HG03095 (cell line): Measurements from ENCODE around the gene SLC22A23.

Experiments used
- ATAC-seq: cut with Tn5 transposase; IDR thresholded peaks from one replicate; pipeline ENCODE4 v1.9.1; 2021; ENCODE audit warnings: moderate library complexity; ENCODE audit not compliant: unreplicated experiment

The SLC22A23 gene

DNA sequence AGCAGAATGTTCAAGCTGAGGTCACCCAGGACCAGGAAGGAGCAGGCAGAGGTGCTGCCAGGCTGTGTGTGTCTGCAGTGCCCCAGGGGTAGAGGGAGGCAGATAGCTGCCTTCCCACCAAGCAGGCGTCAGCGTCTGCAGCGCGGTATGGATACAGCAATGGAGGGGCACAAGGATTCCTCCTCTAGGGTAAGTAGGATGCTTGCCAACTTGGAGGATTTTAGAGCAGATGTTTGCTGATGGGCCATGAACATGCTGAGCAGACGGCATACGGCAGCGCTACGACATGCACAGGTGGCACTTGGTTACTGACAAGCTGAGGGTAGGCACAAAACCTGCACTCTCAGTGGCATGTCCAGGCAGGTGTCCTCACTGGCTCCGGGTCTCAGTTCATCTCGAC lies 150.0 kb downstream of the SLC22A23 start:
- ATAC-seq, result no peak

DNA sequence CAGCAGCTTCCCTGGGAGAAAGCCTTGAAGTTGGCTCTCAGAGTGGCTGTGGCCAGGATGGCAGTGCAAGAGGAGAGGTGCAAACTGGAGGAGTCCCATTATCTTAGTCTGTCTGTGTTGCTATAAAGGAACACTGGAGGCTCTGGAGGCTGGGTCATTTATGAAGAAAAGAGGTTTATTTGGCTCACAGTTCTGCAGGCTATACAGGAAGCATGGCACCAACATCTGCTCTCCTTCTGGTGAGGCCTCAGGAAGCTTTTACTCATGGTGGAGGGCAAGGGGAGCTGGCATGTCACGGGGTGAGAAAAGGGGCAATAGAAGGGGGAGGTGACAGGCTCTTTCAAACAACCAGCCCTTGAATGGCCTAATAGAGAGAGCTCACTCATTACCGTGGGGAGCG lies 151.0 kb downstream of the SLC22A23 start:
- no peak for ATAC-seq

- ATAC-seq, result no peak
These were observed 151.7 kb downstream of the SLC22A23 start for GRCh38 chr6:3305216-3305565.

- ATAC-seq, result no peak
These were observed 152.2 kb downstream of the SLC22A23 start for GRCh38 chr6:3304500-3305215.

DNA sequence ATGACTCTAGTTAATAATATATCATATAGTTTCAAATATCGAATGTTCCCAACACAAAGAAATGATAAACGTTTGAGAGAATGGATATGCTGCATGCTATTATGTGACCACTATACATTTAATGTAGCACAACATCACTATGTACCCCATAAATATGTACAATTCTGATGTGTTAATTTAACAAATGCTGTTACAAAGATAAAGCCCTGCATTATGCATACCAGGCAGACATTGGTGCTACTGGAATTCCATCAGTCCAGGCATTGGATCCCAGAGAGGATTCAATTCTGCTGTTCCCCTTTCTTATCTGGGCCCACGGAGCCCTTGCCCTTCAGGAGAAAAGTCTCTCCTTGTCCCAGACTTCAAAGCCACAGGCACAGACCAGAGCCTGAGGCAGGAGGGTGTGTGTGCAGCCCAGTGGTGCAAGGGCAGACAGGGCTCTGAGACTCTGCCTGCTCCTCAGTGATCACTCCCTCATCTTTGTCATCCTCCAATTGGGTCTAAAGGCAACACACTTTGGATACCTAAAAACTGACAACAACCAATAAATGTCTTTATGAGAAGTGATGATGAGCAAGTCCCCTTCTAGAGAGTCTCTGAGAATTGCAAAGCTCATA lies 152.9 kb downstream of the SLC22A23 start:
- ATAC-seq, result no peak

DNA sequence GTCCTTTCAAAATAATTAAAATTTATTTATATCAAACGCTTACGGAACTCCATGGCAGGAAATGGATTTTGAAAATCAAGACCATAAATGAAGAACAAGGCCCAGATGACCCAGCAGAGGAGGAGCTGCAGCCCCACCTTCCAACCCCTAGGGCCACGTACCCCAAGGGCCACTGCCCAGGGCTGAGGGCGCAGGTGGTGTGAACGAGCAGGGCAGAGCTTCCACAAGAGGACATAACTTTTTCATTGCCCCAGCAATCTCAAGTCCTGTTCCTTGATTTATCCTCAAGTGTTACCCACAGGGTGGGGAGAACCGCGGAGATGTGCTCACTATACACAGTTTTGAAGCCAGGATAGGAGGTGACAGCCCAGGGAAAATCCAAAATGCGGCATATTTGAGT lies 155.3 kb downstream of the SLC22A23 start:
- no peak for ATAC-seq

DNA sequence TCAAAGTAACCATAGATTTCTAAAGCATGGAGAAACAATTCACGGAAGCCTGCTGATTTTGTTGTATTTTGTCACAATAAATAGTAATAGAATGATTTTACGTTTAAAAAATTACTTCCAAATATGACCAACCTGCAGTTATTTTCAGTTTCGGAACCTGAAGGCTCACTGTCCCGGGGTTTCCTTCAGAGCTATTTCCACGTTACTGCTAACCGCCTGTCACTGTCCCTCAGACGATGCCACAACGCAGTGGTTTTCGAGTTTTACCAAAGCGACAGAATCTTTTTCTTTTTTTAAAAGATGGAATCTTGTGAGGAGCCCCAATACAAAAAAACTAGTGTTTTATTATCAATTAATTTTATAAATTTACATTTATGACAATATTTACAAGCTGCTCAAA lies 157.6 kb downstream of the SLC22A23 start:
- ATAC-seq, result no peak

DNA sequence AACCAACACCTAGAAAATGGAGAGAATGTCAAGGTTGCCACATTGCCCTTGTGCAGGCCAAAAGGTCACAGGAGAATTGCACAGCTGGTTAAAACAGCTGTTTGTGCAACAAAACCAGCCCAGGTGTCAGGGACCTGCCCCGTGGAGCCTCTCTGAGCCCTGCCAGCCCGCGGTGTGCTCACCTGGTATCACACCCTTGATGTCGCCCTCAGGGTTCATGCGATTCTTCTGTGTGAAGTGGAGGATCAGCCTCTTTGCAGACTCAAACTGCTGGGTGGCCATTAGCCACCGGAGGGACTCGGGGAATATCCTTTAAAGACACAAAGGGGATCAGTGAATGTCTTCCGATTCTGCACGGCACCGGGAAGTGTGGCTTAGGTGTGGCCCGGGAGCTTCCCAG lies 158.9 kb downstream of the SLC22A23 start:
- no peak for ATAC-seq

- no peak for ATAC-seq
These were observed 159.8 kb downstream of the SLC22A23 start for GRCh38 chr6:3297006-3297405.

- no peak for ATAC-seq
These were observed 160.3 kb downstream of the SLC22A23 start for GRCh38 chr6:3296537-3296936.

DNA sequence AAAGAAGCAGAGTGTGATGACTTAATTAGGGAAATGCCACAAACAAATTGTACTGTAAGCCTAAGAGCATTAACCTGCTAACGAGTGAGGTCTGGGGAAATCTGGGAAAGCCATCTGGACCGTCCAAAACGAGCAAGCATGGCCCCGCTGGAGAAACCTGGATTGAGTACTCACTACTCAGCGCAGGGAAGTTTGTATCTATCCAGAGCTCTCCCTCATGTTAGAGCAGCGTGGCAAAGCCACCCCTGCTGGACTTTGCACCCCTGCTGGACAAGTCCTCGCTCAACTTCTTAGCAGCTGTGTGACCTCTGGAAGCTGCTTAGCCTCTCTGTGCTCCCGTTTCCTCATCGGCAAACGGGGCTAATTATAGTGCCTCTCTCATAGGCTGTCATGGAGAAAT lies 160.8 kb downstream of the SLC22A23 start:
- no peak for ATAC-seq

- ATAC-seq, result no peak
These were observed 161.7 kb downstream of the SLC22A23 start for GRCh38 chr6:3294921-3295871.

- no peak for ATAC-seq
These were observed 162.5 kb downstream of the SLC22A23 start for GRCh38 chr6:3294396-3294795.

DNA sequence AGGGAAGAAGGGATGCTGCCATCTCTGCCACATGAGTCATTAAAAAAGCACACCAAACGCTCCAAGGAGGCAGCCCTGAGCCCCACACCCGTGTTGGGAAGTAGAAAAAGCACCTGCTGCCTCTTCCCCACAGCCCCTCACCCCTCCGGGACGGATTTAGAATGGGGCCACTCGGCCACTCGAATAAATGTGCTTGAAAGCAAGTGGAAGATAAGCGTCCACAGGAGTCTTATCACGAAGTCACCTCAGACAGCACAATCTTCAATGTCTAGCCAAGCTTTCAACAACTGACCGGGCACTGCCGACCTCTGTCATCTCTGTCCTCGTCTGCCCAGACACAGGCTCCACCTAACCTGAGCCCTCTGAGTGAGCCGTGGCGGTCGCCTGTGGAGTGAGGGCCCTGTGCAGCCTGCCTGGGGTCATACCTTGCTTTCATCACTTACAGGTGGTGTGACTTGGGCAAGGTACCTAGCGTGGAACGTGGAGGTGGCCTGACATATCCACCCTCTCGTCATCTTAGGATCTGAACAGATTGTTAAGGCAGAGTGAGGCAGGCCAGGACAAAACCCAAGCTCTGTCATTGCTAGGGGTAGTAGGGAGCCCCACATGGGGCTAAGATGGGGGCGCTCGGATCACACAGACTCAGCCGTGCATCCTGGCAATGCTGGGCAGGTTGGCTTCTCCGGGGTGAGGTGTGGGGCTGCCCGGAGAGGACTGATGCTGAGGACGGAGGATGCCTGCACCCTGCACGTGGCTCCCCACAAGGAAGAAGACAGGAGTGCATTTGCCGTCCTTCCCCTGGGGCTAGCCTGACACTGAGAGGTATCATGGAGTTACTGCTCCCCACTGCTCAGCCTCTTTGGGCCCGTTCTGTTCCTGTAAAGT lies 163.3 kb downstream of the SLC22A23 start:
- ATAC-seq, result no peak

- ATAC-seq, result no peak
These were observed 164.2 kb downstream of the SLC22A23 start for GRCh38 chr6:3292431-3293197.

GRCh38 chr6:3291987-3292386 lies 164.9 kb downstream of the SLC22A23 start:
- no peak for ATAC-seq

DNA sequence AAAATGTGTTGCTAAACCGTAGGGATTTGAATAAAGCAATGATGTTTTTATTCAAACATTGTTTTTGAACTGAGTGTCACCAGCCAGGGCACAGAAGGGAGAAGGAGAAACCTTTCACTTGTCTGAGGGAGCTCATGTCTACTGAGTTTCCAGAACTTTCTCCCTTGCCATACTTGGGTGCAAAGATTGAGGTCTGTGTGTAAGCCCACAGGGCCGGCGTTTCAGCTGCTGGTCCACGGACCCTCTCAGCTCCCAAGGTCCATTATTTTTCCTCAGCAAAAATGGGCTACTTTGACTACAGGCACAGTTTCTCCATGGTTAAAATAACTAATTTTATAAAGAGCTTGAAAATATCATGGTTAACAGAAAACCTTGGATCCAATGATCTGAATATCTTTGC lies 165.5 kb downstream of the SLC22A23 start:
- no peak for ATAC-seq

DNA sequence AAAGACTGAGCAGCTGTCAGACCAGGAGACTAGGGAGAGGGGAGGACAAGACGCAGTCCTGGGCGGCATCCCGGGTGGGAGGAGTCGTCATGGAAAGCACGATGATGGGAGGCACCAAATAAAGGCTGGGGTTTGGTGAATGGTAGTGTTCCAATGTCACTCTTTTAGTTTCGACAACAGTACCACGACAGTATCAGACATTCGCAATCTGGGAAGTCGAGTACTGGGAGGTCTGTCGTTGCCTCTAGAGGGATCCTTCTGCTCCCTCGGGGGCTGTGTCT lies 166.0 kb downstream of the SLC22A23 start:
- no peak for ATAC-seq

GRCh38 chr6:3290149-3290930 lies 166.5 kb downstream of the SLC22A23 start:
- ATAC-seq, result no peak

GRCh38 chr6:3289664-3290055 lies 167.2 kb downstream of the SLC22A23 start:
- ATAC-seq, result no peak
